NCI-H2081 treated with DMSO at 0.1 percent for 48 hours (cell line): ENCODE results near the gene CHAF1B.

Experiments used
- DNase-seq: peaks from one replicate; lab custom pipeline; 2025; lab: John Stamatoyannopoulos, UW

CHAF1B gene

DNA sequence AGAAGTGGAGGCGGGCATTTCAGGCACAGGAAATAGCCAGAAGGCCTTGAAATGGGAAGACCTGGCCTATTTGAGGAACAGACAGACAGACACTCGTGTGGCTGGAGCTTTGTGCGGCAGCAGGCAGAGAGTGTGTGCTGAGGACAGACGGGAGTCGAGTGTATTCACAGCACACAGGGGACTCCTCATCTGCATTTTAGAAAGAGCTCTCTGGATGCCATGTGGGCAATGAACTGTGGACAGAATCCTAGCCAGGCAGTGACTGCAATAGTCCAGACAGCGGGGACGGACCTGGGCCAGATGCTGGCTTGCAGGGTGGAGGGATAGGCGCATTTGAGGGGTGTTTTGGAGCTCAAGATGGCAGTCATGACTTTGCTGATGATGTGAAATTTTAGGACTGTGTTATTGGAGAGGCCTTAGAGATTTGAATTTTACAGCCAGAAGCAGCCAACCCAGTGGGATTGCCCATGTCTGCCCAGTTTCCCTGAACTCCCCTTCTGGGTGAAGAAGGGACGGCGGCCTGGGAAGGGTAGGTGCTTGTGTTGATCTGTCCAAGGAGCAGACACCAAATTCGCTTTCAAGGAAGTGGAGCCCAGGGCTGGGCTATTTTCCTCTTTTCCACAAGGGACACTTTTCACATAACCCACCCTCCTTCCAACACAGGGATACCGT lies 43.7 kb downstream of the CHAF1B start:
- no peak for DNase-seq

GRCh38 chr21:36429947-36430546 lies 44.9 kb downstream of the CHAF1B start:
- DNase-seq = no peak

- no peak for DNase-seq
Measured at GRCh38 chr21:36430841-36431240, 45.6 kb downstream of the CHAF1B start.

DNA sequence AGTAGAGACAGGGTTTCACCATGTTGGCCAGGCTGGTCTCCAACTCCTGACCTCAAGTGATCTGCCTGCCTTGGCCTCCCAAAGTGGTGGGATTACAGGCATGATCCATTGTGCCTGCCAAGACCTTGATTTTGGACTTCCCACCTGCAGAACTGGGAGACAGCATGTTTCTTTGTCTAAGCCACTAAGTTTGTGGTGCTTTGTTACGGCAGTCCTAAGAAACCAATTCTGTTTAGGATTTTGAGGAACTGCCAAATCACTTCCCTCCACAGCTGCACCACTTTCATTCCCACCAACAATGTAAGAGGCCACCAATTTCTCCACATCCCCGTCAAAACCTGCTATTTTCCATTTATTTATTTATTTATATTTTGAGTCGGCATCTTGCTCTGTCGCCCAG lies 46.1 kb downstream of the CHAF1B start:
- no peak for DNase-seq

- DNase-seq = no peak
Measured at GRCh38 chr21:36433059-36433709, 48.0 kb downstream of the CHAF1B start.

DNA sequence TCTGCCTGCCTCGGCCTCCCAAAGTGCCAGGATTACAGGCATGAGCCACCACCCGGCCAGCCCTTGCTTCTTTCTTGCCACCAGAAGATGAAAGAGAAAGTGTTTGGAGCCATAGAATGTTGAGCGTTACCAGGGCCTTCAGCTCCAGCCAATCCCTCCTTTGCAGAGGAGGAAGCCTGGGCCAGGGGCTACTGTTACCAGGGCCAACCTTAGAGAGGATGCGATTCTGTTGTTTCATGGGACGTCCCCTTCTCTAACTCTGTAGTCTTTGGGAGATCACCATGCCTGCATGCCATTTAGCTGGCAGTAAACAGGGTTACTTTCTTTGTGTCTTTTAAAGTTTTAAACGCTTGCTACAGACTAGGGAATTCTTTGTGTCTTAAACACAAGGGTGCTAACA lies 49.0 kb downstream of the CHAF1B start:
- no peak for DNase-seq

DNA sequence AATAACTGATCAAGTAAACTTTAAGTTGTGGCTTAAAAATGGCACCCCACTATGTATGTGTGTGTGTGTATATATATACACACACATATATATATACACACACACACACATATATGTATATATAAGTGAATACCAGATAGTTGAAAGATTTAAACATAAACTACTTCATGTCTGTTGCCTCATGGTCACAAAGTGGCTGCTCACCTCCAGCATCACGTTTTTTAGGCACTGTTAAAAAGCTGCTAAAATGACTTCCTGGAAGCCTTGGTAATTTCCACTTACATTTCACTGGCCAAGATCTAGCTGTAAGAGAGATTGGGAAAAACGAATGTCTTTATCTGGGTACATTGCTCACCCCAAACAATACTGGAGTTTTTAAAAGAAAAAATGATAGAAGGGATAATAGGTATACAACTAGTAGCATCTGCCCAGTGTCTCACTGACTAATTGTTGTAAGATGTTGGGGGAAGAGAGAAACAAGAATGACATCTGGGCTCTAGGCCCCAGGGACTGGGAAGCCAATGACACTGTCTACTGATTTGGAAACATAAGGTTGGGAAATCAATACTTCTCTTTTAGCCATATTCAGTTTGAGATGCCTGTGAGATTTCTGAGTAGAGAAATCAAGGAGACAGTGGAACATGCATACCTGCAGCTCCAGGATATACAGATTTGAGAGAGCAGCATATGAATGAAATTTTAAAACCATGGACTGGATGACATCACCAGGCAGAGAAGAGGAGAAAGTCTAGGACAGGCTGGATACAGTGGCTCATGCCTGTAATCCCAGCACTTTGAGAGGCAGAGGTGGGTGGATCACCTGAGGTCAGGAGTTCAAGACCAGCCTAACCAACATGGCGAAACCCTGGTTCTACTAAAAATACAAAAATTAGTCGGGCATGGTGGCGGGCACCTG lies 51.9 kb downstream of the CHAF1B start:
- DNase-seq = no peak

DNA sequence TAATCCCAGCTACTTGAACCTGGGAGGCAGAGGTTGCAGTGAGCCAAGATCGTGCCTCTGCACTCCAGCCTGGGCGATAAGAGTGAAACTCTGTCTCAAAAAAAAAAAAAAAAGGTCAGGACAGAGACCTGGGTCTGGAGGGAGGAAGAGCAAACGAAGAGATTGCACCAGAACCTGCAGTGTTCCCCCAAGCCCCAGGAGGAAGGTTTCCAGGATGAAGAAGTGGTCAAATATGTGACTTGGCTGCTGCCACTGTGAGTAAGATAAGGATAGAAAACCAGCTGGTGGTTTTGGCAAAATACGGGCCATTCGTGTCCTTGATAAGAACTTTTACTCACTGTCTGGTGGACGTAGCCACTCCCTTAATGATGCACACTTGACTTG lies 52.5 kb downstream of the CHAF1B start:
- no peak for DNase-seq

DNA sequence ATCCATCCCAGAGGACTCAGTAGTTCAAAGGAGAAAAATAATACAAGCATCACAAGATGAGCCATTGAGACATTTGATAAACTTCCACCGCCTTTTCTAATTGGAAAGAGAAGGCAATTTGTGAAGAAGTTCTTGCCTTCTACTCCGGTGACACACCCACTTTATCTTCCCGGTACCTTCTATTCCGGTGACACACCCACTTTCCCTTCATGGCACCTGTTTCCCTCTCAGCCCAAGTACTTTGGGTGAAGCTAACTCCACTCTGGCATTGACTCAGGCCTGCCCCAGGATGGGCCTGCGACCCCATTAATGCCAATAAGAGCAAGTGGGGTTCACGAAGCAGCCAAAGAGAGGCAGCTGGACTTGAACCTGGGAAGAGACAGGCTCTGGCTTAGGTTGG lies 56.5 kb downstream of the CHAF1B start:
- DNase-seq = no peak

DNA sequence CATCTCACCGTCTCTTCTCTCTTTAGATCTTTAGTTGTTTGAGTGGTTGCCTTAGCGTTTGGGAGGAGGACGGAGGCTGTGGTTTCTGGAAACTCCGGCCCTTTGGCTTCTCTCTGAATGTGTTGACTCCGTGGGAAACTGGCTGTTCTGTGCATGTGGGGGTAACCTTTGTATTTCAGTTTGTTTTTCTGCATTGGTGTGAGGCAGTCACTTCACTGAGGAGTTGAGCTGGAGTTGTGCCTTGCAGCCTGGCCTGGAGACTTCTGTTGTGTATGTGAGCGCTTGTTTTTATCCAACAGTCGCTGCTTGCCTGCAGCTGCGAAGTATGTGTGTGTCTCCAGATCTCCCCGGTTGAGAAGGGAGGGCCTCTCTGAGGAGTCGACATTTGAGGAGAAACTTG lies 61.1 kb downstream of the CHAF1B start:
- no peak for DNase-seq

- DNase-seq = no peak
Measured at GRCh38 chr21:36450511-36450910, 65.3 kb downstream of the CHAF1B start.

GRCh38 chr21:36451506-36451905 lies 66.3 kb downstream of the CHAF1B start:
- no peak for DNase-seq

DNA sequence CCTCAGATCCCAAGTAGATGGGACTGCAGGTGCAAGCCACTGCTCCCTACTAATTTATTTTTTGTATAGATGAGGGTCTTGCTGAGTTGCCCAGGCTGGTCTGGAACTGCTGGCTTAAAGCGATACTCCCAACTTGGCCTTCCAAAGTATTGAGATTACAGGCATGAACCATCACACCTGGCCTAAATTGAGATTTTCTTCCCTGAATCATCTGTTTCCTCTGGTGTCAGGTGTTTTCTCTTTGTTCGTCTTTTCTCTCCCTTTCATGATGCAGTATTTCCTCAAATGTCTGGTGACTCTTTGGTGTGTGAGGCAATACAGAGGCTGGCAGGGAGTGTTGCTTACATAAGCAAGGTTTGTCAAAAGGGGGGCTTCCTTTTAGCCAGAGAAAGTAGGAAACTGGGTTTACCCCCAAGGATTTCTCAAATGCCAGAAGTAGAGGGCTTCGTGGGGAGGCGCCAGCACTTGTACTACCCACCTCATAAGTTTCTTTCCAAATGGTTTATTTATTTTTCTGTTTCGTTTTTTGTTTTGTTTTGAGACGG lies 67.2 kb downstream of the CHAF1B start:
- no peak for DNase-seq

- peak; percentile 65 for DNase-seq
Measured at GRCh38 chr21:36454093-36454531, 68.9 kb downstream of the CHAF1B start.

DNA sequence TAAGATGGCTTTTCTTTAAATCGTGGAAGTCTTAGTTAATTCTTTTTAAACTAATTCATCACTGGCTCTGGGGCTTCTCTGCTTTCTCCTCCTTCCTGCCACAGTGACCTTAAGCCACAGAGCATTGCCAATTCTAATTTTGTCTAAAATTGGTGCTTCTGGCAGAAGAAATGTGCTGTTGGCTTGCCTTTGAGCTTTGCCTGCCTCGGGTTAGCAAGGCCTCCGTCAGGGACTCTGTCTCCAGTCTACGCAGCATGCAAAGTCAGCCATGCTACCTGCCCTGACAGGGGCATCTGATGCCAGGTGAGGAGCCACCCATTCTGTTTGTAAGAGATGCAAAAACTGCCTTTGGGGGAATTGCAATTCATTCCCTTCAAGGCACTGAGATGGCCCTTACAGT lies 69.5 kb downstream of the CHAF1B start:
- DNase-seq = no peak

GRCh38 chr21:36456729-36457414 lies 71.7 kb downstream of the CHAF1B start:
- no peak for DNase-seq

- DNase-seq = no peak
Measured at GRCh38 chr21:36459098-36459497, 73.9 kb downstream of the CHAF1B start.

DNA sequence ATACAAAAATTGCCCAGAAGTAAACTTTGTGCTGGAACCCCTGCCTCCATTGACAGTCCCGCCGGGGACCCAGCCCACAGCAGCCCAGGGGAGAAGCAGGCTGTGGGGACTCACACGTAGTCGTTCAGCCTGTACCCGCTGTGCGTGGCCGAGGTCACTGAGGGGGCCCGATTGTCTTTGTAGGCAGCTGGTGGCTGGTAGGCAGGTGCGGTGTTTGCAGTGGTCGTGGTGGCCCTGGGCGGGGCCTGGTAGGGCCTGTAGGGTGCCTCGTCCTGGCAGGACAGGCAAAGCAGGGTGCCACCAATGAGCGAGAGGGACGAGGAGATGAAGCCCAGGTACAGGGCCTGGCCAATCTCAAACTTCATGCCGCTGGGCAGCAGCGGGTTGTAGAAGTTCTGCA lies 75.7 kb downstream of the CHAF1B start:
- no peak for DNase-seq

- DNase-seq = no peak
Measured at GRCh38 chr21:36461277-36461917, 76.2 kb downstream of the CHAF1B start.

GRCh38 chr21:36461918-36462486 lies 76.8 kb downstream of the CHAF1B start:
- DNase-seq = no peak

- no peak for DNase-seq
Measured at GRCh38 chr21:36463204-36463603, 78.0 kb downstream of the CHAF1B start.
